HL-60 (cell line): ENCODE results near the gene HRH1.

Source experiments
- GABPA ChIP-seq: IDR thresholded peaks from 2 replicates; pipeline ENCODE4 v1.6.1; 2012; ENCODE audit warnings: low read depth
- POLR2AphosphoS5 ChIP-seq: IDR thresholded peaks from 2 replicates; pipeline ENCODE4 v1.6.1; 2012; ENCODE audit warnings: low read depth
- TF ChIP-seq, protein P1 (sequence below): IDR thresholded peaks from one replicate; pipeline ENCODE4 v1.5.1; 2011; ENCODE audit warnings: low read length, control low read depth, inconsistent platforms; ENCODE audit not compliant: insufficient read depth
- TF ChIP-seq, protein P2 (sequence below): IDR thresholded peaks from 2 replicates; pipeline ENCODE4 v1.6.1; 2012; ENCODE audit warnings: low read depth; ENCODE audit not compliant: insufficient replicate concordance

DNA sequence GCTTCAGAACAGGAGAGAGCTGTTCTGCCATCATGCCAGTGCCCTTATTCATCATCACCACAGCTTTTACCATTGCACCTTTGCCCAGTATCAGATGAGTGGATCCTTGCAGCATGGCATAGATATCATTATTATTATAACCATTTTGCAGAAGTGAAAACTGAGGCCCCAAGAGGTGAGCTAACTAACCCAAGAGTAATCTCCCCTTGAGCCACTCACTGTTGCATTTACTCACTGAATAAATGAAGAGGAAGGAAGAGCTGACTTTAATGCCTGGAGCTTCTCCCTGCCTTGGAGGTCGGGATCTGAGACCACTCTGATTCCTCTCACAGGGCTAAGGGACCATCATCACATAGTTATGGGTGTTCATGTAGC lies 32.0 kb downstream of the HRH1 start:
- TF ChIP-seq, protein P1, sequence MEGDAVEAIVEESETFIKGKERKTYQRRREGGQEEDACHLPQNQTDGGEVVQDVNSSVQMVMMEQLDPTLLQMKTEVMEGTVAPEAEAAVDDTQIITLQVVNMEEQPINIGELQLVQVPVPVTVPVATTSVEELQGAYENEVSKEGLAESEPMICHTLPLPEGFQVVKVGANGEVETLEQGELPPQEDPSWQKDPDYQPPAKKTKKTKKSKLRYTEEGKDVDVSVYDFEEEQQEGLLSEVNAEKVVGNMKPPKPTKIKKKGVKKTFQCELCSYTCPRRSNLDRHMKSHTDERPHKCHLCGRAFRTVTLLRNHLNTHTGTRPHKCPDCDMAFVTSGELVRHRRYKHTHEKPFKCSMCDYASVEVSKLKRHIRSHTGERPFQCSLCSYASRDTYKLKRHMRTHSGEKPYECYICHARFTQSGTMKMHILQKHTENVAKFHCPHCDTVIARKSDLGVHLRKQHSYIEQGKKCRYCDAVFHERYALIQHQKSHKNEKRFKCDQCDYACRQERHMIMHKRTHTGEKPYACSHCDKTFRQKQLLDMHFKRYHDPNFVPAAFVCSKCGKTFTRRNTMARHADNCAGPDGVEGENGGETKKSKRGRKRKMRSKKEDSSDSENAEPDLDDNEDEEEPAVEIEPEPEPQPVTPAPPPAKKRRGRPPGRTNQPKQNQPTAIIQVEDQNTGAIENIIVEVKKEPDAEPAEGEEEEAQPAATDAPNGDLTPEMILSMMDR: no peak
- TF ChIP-seq POLR2AphosphoS5 (no peak), GABPA (no peak)
- TF ChIP-seq, protein P2, sequence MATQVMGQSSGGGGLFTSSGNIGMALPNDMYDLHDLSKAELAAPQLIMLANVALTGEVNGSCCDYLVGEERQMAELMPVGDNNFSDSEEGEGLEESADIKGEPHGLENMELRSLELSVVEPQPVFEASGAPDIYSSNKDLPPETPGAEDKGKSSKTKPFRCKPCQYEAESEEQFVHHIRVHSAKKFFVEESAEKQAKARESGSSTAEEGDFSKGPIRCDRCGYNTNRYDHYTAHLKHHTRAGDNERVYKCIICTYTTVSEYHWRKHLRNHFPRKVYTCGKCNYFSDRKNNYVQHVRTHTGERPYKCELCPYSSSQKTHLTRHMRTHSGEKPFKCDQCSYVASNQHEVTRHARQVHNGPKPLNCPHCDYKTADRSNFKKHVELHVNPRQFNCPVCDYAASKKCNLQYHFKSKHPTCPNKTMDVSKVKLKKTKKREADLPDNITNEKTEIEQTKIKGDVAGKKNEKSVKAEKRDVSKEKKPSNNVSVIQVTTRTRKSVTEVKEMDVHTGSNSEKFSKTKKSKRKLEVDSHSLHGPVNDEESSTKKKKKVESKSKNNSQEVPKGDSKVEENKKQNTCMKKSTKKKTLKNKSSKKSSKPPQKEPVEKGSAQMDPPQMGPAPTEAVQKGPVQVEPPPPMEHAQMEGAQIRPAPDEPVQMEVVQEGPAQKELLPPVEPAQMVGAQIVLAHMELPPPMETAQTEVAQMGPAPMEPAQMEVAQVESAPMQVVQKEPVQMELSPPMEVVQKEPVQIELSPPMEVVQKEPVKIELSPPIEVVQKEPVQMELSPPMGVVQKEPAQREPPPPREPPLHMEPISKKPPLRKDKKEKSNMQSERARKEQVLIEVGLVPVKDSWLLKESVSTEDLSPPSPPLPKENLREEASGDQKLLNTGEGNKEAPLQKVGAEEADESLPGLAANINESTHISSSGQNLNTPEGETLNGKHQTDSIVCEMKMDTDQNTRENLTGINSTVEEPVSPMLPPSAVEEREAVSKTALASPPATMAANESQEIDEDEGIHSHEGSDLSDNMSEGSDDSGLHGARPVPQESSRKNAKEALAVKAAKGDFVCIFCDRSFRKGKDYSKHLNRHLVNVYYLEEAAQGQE: no peak
